IMR-90 (cell line): Measurements from ENCODE around the gene MRPL1. TPM values are rescaled to one million over a fixed set of nuclear protein-coding genes. Genes with fewer than 3 reads are reported as not detected.

ENCODE experiments used
- ATAC-seq: fragments of 200-7000 bp; cut with Tn5 transposase; 2 replicates; pipeline ENCODE4 v1.9.1; 2020; ENCODE audit warnings: low read depth, mild to moderate bottlenecking, moderate library complexity
- BruUV-seq: library from RNA; stranded (reverse); fragments of 400-500 nt; replicated peaks from 2 replicates; lab custom pipeline; 2021; lab: Mats Ljungman, UMichigan
- CTCF ChIA-PET: fragments of 300-600 bp; formaldehyde crosslinking; extraction: SDS; loops from one replicate; lab custom pipeline; 2021; ENCODE audit warnings: antibody characterized with exemption; lab: Yijun Ruan, JAX
- POLR2A ChIA-PET: fragments of 300-600 bp; sonication (Branson Sonifier 250); formaldehyde crosslinking; loops from one replicate; lab custom pipeline; 2022; ENCODE audit warnings: antibody characterized with exemption; ENCODE audit not compliant: unreplicated experiment; lab: Charles Lee
- DNase-seq: peaks from one replicate; pipeline ENCODE4 v3.0.0; 2013
- H2AFZ ChIP-seq: replicated peaks from 2 replicates; pipeline ENCODE3; 2013; ENCODE audit warnings: low read length, mild to moderate bottlenecking; ENCODE audit not compliant: poor library complexity
- H2AK5ac ChIP-seq: 2 replicates; pipeline ENCODE4 v1.6.1; 2013; ENCODE audit warnings: low read depth, low read length, inconsistent platforms
- H2AK9ac ChIP-seq: replicated peaks from 2 replicates; pipeline ENCODE3; 2013; ENCODE audit warnings: mild to moderate bottlenecking, low read depth, low read length, moderate library complexity; ENCODE audit not compliant: poor library complexity
- H2BK120ac ChIP-seq: 2 replicates; pipeline ENCODE4 v1.6.1; 2013; ENCODE audit warnings: low read depth, low read length, inconsistent platforms
- H2BK15ac ChIP-seq: 3 replicates; pipeline ENCODE4 v1.6.1; 2013; ENCODE audit warnings: low read depth, low read length, inconsistent platforms
- H2BK20ac ChIP-seq: 2 replicates; pipeline ENCODE4 v1.6.1; 2013; ENCODE audit warnings: low read depth, mild to moderate bottlenecking, inconsistent platforms, low read length, moderate library complexity
- H2BK5ac ChIP-seq: 2 replicates; pipeline ENCODE4 v1.6.1; 2013; ENCODE audit warnings: mild to moderate bottlenecking, low read depth, low read length, inconsistent platforms; ENCODE audit not compliant: poor library complexity, severe bottlenecking
- H3K14ac ChIP-seq: replicated peaks from 2 replicates; pipeline ENCODE4 v1.6.1; 2013; ENCODE audit warnings: low read depth, low read length, inconsistent platforms
- H3K18ac ChIP-seq: 2 replicates; pipeline ENCODE4 v1.6.1; 2013; ENCODE audit warnings: low read depth, low read length, control low read depth
- H3K23ac ChIP-seq: 2 replicates; pipeline ENCODE4 v1.6.1; 2013; ENCODE audit warnings: low read depth, low read length, inconsistent platforms
- H3K27ac ChIP-seq: 2 replicates; pipeline ENCODE4 v1.5.1; 2013; ENCODE audit warnings: mild to moderate bottlenecking, control low read depth, low read length; ENCODE audit not compliant: insufficient read depth
- H3K27me3 ChIP-seq: 2 replicates; pipeline ENCODE4 v1.6.1; 2013; ENCODE audit warnings: low read length; ENCODE audit not compliant: control insufficient read depth, insufficient read depth
- H3K36me3 ChIP-seq: 2 replicates; pipeline ENCODE4 v1.6.1; 2013; ENCODE audit warnings: low read length, mixed read lengths; ENCODE audit not compliant: control insufficient read depth, insufficient read depth
- H3K4ac ChIP-seq: 2 replicates; pipeline ENCODE4 v1.6.1; 2013; ENCODE audit warnings: low read depth, low read length, inconsistent platforms
- H3K4me1 ChIP-seq: 2 replicates; pipeline ENCODE4 v1.6.1; 2013; ENCODE audit warnings: low read length, mixed read lengths; ENCODE audit not compliant: control insufficient read depth, insufficient read depth
- H3K4me2 ChIP-seq: 2 replicates; pipeline ENCODE4 v1.6.1; 2013; ENCODE audit warnings: low read depth, mild to moderate bottlenecking, control low read depth, low read length, moderate library complexity
- H3K4me3 ChIP-seq: 2 replicates; pipeline ENCODE4 v1.5.1; 2013; ENCODE audit warnings: low read depth, mild to moderate bottlenecking, control low read depth, low read length, moderate library complexity; ENCODE audit not compliant: insufficient read depth
- H3K56ac ChIP-seq: 2 replicates; pipeline ENCODE4 v1.6.1; 2013; ENCODE audit warnings: low read length, inconsistent platforms; ENCODE audit not compliant: insufficient read depth; ENCODE audit errors: extremely low read depth
- H3K79me1 ChIP-seq, 2 experiments: 2 replicates each; pipeline ENCODE4 v1.6.1; 2013; ENCODE audit warnings: low read length in 2 of 2, inconsistent platforms in 1 of 2, low read depth in 1 of 2
- H3K9ac ChIP-seq: 2 replicates; pipeline ENCODE4 v1.6.1; 2013; ENCODE audit warnings: low read depth, low read length, control low read depth
- H3K9me1 ChIP-seq: 2 replicates; pipeline ENCODE4 v1.6.1; 2013; ENCODE audit warnings: low read length, inconsistent platforms; ENCODE audit not compliant: insufficient read depth
- H3K9me3 ChIP-seq: 2 replicates; pipeline ENCODE4 v1.6.1; 2013; ENCODE audit warnings: low read length; ENCODE audit not compliant: control insufficient read depth, insufficient read depth
- H4K20me1 ChIP-seq: 2 replicates; pipeline ENCODE4 v1.6.1; 2013; ENCODE audit warnings: low read length, inconsistent platforms; ENCODE audit not compliant: insufficient read depth
- H4K5ac ChIP-seq: 2 replicates; pipeline ENCODE4 v1.6.1; 2013; ENCODE audit warnings: mild to moderate bottlenecking, low read depth, low read length, control low read depth
- H4K8ac ChIP-seq, 2 experiments: 2 replicates each; pipeline ENCODE4 v1.6.1; 2013; ENCODE audit warnings: low read depth in 2 of 2, low read length in 2 of 2, control low read depth in 1 of 2, inconsistent platforms in 1 of 2
- H4K91ac ChIP-seq: 2 replicates; pipeline ENCODE4 v1.6.1; 2013; ENCODE audit warnings: low read depth, low read length, inconsistent platforms; ENCODE audit not compliant: insufficient read depth
- FOS ChIP-seq: fragments of 150-350 bp; IDR thresholded peaks from 2 replicates; pipeline ENCODE4 v1.6.1; 2016; ENCODE audit warnings: low read depth, low read length
- RAD21 ChIP-seq: IDR thresholded peaks from 2 replicates; pipeline ENCODE4 v1.6.1; 2012; ENCODE audit warnings: low read length, improper control_type of control experiment
- dilution Hi-C: fragments of 300-500 bp; cut with HindIII; formaldehyde crosslinking; loops from one replicate; pipeline ENCODE4 v1.14.3; 2018; ENCODE audit warnings: low sequenced_read_pairs; ENCODE audit not compliant: unreplicated experiment
- in situ Hi-C: fragments of 300-500 bp; cut with MboI; formaldehyde crosslinking; loops from 3 replicates; pipeline ENCODE4 v1.14.3; 2019; ENCODE audit warnings: low sequenced_read_pairs, inconsistent platforms, mixed read lengths
- intact Hi-C: fragments of 100-400 bp; cut with micrococcal nuclease; formaldehyde crosslinking; loops from 2 replicates; pipeline ENCODE4 v1.10.0; 2022
- polyA plus RNA-seq, 3 experiments: library from polyadenylated mRNA; depleted of rRNA; stranded (reverse); fragments of >200 nt; gene quantifications; 2 replicates each; pipeline ENCODE4 v1.2.3, GENCODE V29; 2012; ENCODE audit warnings: low replicate concordance in 1 of 3
- total RNA-seq: library from RNA; depleted of rRNA; stranded (reverse); fragments of >200 nt; gene quantifications from 2 replicates; pipeline ENCODE4 v1.2.3, GENCODE V29; 2012
- TF ChIP-seq, protein P1 (sequence below): conservative IDR thresholded peaks from 2 replicates; pipeline ENCODE4 v1.5.1; 2012; ENCODE audit warnings: mild to moderate bottlenecking, low read depth, low read length, improper control_type of control experiment

MRPL1 gene
- total and polyA plus RNA-seq, 2 of the 4 experiments (the other 2 are of a cell fraction): 13.4 to 22.5 TPM

DNA sequence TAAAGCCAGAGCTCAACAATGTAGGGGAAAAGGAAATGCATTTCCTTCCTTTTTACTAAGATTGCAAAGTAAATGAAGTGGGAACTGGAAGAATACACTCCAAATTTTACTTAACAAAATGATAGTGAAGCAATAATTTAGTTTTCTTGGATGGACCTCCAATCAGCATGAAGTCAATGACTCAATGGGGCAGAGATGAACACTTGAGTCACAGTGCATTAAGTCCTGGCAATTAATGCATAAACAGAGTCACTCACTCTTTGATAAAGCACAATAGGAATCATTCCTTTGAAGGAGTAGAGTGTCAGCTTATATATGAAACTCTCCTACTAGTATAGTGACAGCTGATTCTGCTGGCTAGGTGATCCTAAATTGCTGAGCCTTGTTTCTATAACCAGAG lies 127.8 kb downstream of the MRPL1 start:
- Histone ChIP-seq H3K9ac (no peak overlapping the region), H2BK5ac (no peak overlapping the region), H2BK120ac (no peak overlapping the region), H3K23ac (no peak overlapping the region), H3K79me1 (no peaks in the 10 kb centered on the region), H3K4me3 (no peak overlapping the region), H2BK15ac (no peak overlapping the region), H3K4me1 (no peaks in the 10 kb centered on the region), H2AK5ac (no peak overlapping the region), H2AFZ (no peak overlapping the region), H3K9me3 (no peaks in the 10 kb centered on the region), H3K27me3 (peaks cover 2% of the 10 kb centered on the region; the same call in 1 of the 2 replicates), H3K9me1 (no peaks in the 10 kb centered on the region), H2BK20ac (no peak overlapping the region), H4K5ac (no peak overlapping the region), H2AK9ac (no peak overlapping the region), H3K56ac (no peak overlapping the region), H3K4me2 (no peak overlapping the region), H3K27ac (no peak overlapping the region), H3K36me3 (no peaks in the 10 kb centered on the region), H3K18ac (no peak overlapping the region), H3K4ac (no peak overlapping the region), H4K8ac (no peak overlapping the region), H4K91ac (no peak overlapping the region), H4K20me1 (no peaks in the 10 kb centered on the region), H3K14ac (no peak overlapping the region)
- no peak for TF ChIP-seq RAD21
- TF ChIP-seq, protein P1, sequence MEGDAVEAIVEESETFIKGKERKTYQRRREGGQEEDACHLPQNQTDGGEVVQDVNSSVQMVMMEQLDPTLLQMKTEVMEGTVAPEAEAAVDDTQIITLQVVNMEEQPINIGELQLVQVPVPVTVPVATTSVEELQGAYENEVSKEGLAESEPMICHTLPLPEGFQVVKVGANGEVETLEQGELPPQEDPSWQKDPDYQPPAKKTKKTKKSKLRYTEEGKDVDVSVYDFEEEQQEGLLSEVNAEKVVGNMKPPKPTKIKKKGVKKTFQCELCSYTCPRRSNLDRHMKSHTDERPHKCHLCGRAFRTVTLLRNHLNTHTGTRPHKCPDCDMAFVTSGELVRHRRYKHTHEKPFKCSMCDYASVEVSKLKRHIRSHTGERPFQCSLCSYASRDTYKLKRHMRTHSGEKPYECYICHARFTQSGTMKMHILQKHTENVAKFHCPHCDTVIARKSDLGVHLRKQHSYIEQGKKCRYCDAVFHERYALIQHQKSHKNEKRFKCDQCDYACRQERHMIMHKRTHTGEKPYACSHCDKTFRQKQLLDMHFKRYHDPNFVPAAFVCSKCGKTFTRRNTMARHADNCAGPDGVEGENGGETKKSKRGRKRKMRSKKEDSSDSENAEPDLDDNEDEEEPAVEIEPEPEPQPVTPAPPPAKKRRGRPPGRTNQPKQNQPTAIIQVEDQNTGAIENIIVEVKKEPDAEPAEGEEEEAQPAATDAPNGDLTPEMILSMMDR: no peak
- TF ChIP-seq FOS: no peak
- no TSS peak for BruUV-seq
- in situ Hi-C loops: no loop called here
- ATAC-seq (no peak), DNase-seq (no peak)
- dilution Hi-C loops: no loop called here
- intact Hi-C loops: no loop called here
- POLR2A ChIA-PET: no interaction called here
- CTCF ChIA-PET: no interaction called here
